Measurements from ENCODE around the gene ATAD1. TPM values are rescaled to one million over a fixed set of nuclear protein-coding genes. Genes with fewer than 3 reads are reported as not detected.

The ATAD1 gene
- total and polyA plus RNA-seq, 10 of the 15 experiments (the other 5 are each of a cell fraction or from before 2014, with no cell fraction given), result 24.7 to 59.3 (median 41.1) TPM

- TF ChIP-seq SP1 (IDR thresholded peaks at IDR 0.05; ENCODE audit: low read depth, low read length) (no peak), PAX8 (IDR thresholded peaks at IDR 0.05) (no peak), ATF3 (IDR thresholded peaks at IDR 0.05; ENCODE audit: borderline replicate concordance, extremely low read depth, low read depth, low read length) (no peak), CBX5 (IDR thresholded peaks at IDR 0.05; ENCODE audit: low read depth) (no peak), REST (IDR thresholded peaks at IDR 0.05; ENCODE audit: low read depth, low read length) (no peak), CEBPZ (IDR thresholded peaks at IDR 0.05; ENCODE audit: low read depth, low read length) (no peak)
- TF ChIP-seq, protein P1, sequence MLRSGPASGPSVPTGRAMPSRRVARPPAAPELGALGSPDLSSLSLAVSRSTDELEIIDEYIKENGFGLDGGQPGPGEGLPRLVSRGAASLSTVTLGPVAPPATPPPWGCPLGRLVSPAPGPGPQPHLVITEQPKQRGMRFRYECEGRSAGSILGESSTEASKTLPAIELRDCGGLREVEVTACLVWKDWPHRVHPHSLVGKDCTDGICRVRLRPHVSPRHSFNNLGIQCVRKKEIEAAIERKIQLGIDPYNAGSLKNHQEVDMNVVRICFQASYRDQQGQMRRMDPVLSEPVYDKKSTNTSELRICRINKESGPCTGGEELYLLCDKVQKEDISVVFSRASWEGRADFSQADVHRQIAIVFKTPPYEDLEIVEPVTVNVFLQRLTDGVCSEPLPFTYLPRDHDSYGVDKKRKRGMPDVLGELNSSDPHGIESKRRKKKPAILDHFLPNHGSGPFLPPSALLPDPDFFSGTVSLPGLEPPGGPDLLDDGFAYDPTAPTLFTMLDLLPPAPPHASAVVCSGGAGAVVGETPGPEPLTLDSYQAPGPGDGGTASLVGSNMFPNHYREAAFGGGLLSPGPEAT (IDR thresholded peaks at IDR 0.05; ENCODE audit: low read depth), result no peak
- TF ChIP-seq, protein P2, sequence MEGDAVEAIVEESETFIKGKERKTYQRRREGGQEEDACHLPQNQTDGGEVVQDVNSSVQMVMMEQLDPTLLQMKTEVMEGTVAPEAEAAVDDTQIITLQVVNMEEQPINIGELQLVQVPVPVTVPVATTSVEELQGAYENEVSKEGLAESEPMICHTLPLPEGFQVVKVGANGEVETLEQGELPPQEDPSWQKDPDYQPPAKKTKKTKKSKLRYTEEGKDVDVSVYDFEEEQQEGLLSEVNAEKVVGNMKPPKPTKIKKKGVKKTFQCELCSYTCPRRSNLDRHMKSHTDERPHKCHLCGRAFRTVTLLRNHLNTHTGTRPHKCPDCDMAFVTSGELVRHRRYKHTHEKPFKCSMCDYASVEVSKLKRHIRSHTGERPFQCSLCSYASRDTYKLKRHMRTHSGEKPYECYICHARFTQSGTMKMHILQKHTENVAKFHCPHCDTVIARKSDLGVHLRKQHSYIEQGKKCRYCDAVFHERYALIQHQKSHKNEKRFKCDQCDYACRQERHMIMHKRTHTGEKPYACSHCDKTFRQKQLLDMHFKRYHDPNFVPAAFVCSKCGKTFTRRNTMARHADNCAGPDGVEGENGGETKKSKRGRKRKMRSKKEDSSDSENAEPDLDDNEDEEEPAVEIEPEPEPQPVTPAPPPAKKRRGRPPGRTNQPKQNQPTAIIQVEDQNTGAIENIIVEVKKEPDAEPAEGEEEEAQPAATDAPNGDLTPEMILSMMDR (IDR thresholded peaks at IDR 0.05 in 2 of 3, conservative IDR thresholded peaks at IDR 0.05 in 1 of 3; ENCODE audit: control insufficient read depth in 2 of 3, extremely low read depth in 1 of 3, insufficient read depth in 1 of 3, low read depth in 3 of 3, low read length in 3 of 3), result no peak
- CTCF ChIA-PET, result interaction anchor here (0.6 kb wide), 1 partner anchor 13 kb away, joined by 3 read pairs; no protein-coding TSS in a partner anchor
- Histone ChIP-seq H3K4me3 (no peak overlapping the region), H3K27ac (ENCODE audit: control insufficient read depth, insufficient read depth) (no peak overlapping the region), H3K4me2 (ENCODE audit: control insufficient read depth, insufficient read depth) (no peak overlapping the region), H2AFZ (ENCODE audit: control insufficient read depth, low read depth, low read length) (no peak overlapping the region), H3K9ac (ENCODE audit: control insufficient read depth, insufficient read depth, low read length) (no peak overlapping the region), H3K27me3 (replicated peaks in 1 of 2; ENCODE audit: control insufficient read depth in 2 of 2, insufficient read depth in 2 of 2, low read length in 1 of 2) (no peaks in the 10 kb centered on the region), H3K4me1 (ENCODE audit: control insufficient read depth, insufficient read depth, low read length) (no peaks in the 10 kb centered on the region), H4K20me1 (ENCODE audit: control insufficient read depth, insufficient read depth) (no peaks in the 10 kb centered on the region), H3K9me3 (replicated peaks; ENCODE audit: control insufficient read depth, insufficient read depth, low read length) (no peaks in the 10 kb centered on the region), H3K36me3 (ENCODE audit: control insufficient read depth in 2 of 2, insufficient read depth in 2 of 2, low read length in 1 of 2) (peaks cover 1 to 10% of the 10 kb centered on the region in 2 experiments; a peak in 3 of 4 replicates), H3K79me2 (ENCODE audit: control insufficient read depth, insufficient read depth, low read length) (no peaks in the 10 kb centered on the region)
- 89% methylated on average over 5 of the region's 5 CpGs for WGBS (ENCODE audit: insufficient coverage, insufficient replicate concordance, low lambda C conversion rate, missing lambda C conversion rate)
- DNase-seq (ENCODE audit: low read depth, low spot score) (no peak), ATAC-seq (no peak), FAIRE-seq (no peak)
- BruUV-seq (replicated peaks), result no TSS peak
- in situ Hi-C loops (cut with MboI) (no loop called here), intact Hi-C loops (cut with micrococcal nuclease; ENCODE audit: unreplicated experiment) (no loop called here)
- POLR2A ChIA-PET, result no interaction called here
- RAD21 ChIA-PET (ENCODE audit: unreplicated experiment), result no interaction called here
- SMC1A ChIA-PET (ENCODE audit: uncharacterized antibody, unreplicated experiment), result interaction anchor here (0.6 to 1.1 kb wide), 4 partner anchors 9 to 553 kb away, joined by 3 to 5 read pairs (median 4); no protein-coding TSS in a partner anchor
Observed at GRCh38 chr10:87763086-87763861, 54.8 kb downstream of the ATAD1 start.

Data from GM12878 (cell line).